ENCODE data around the gene CNTN4.

CNTN4 gene

GRCh38 chr3:2686816-2687502 is 588.3 kb downstream of the CNTN4 start:
- no peak for DNase-seq (ENCODE audit: low read depth in 2 of 2)

- DNase-seq (ENCODE audit: low read depth in 2 of 2) = no peak
Observed at GRCh38 chr3:2697589-2697988, 598.9 kb downstream of the CNTN4 start.

GRCh38 chr3:2701471-2701870 is 602.8 kb downstream of the CNTN4 start:
- DNase-seq (ENCODE audit: low read depth in 2 of 2) = no peak

GRCh38 chr3:2706144-2706835 is 607.6 kb downstream of the CNTN4 start:
- DNase-seq (ENCODE audit: low read depth in 2 of 2) = no peak

GRCh38 chr3:2706836-2707210 is 608.2 kb downstream of the CNTN4 start:
- no peak for DNase-seq (ENCODE audit: low read depth in 2 of 2)

GRCh38 chr3:2711081-2711480 is 612.4 kb downstream of the CNTN4 start:
- no peak for DNase-seq (ENCODE audit: low read depth in 2 of 2)

GRCh38 chr3:2713923-2714322 is 615.3 kb downstream of the CNTN4 start:
- DNase-seq (ENCODE audit: low read depth in 2 of 2) = no peak

GRCh38 chr3:2714834-2715233 is 616.2 kb downstream of the CNTN4 start:
- no peak for DNase-seq (ENCODE audit: low read depth in 2 of 2)

- DNase-seq (ENCODE audit: low read depth in 2 of 2) = no peak
Observed at GRCh38 chr3:2727101-2727500, 628.4 kb downstream of the CNTN4 start.

GRCh38 chr3:2727610-2728318 is 629.1 kb downstream of the CNTN4 start:
- no peak for DNase-seq (ENCODE audit: low read depth in 2 of 2)

- DNase-seq (ENCODE audit: low read depth in 2 of 2) = no peak
Observed at GRCh38 chr3:2731843-2732242, 633.2 kb downstream of the CNTN4 start.

GRCh38 chr3:2735392-2735894 is 636.8 kb downstream of the CNTN4 start:
- no peak for DNase-seq (ENCODE audit: low read depth in 2 of 2)

GRCh38 chr3:2741516-2741915 is 642.9 kb downstream of the CNTN4 start:
- no peak for DNase-seq (ENCODE audit: low read depth in 2 of 2)

GRCh38 chr3:2765002-2765579 is 666.4 kb downstream of the CNTN4 start:
- no peak for DNase-seq (ENCODE audit: low read depth in 2 of 2)

GRCh38 chr3:2770451-2770850 is 671.8 kb downstream of the CNTN4 start:
- DNase-seq (ENCODE audit: low read depth in 2 of 2) = no peak

GRCh38 chr3:2771193-2771592 is 672.5 kb downstream of the CNTN4 start:
- DNase-seq (ENCODE audit: low read depth in 2 of 2) = no peak

GRCh38 chr3:2771741-2772140 is 673.1 kb downstream of the CNTN4 start:
- DNase-seq (ENCODE audit: low read depth in 2 of 2) = no peak

GRCh38 chr3:2772803-2773202 is 674.1 kb downstream of the CNTN4 start:
- no peak for DNase-seq (ENCODE audit: low read depth in 2 of 2)

- DNase-seq (ENCODE audit: low read depth in 2 of 2) = no peak
Observed at GRCh38 chr3:2774481-2775249, 676.0 kb downstream of the CNTN4 start.

GRCh38 chr3:2783261-2783660 is 684.6 kb downstream of the CNTN4 start:
- DNase-seq (ENCODE audit: low read depth in 2 of 2) = no peak

- DNase-seq (ENCODE audit: low read depth in 2 of 2) = no peak
Observed at GRCh38 chr3:2784627-2785026, 686.0 kb downstream of the CNTN4 start.
